Measurements from ENCODE around the gene GRIK3.
"Not testable (repeated sequence)": the region's sequence is repeated elsewhere in the genome, so short reads cannot be mapped to it uniquely, and the experiment has no call there.

The GRIK3 gene

DNA sequence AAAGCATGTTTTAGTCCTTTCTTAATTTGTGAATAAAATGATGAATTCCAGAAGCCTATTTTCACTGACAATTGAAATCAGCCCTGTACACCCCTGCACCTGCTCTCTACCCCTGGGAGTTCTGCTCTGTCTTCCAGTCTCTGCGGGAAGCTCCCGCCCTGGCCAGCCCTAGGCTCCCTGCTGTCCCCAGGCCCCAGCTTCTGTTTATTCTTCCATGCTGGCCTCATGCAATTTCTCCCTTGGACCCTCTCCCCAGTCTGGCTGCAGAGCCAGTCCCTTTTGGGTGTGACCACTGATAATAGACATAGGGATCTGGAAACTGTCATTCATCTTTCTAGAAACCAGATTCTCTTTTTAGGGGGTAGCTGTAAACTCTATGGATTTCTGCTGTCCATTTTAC lies 258.6 kb downstream of the GRIK3 start:
- Histone ChIP-seq H3K4me3 (ENCODE audit: low read length) (no peak overlapping the region), H3K27me3 (replicated peaks; ENCODE audit: control insufficient read depth, insufficient read depth, low read length) (peaks cover 50% of the 10 kb centered on the region), H3K36me3 (ENCODE audit: control insufficient read depth, insufficient read depth, low read length, severe bottlenecking) (no peaks in the 10 kb centered on the region), H3K4me1 (ENCODE audit: control insufficient read depth, insufficient read depth, low read length) (no peaks in the 10 kb centered on the region), H3K9me3 (ENCODE audit: control insufficient read depth, low read length) (no peaks in the 10 kb centered on the region), H3K9ac (ENCODE audit: low read length) (no peak overlapping the region)
- no peak for DNase-seq (ENCODE audit: low read depth)

DNA sequence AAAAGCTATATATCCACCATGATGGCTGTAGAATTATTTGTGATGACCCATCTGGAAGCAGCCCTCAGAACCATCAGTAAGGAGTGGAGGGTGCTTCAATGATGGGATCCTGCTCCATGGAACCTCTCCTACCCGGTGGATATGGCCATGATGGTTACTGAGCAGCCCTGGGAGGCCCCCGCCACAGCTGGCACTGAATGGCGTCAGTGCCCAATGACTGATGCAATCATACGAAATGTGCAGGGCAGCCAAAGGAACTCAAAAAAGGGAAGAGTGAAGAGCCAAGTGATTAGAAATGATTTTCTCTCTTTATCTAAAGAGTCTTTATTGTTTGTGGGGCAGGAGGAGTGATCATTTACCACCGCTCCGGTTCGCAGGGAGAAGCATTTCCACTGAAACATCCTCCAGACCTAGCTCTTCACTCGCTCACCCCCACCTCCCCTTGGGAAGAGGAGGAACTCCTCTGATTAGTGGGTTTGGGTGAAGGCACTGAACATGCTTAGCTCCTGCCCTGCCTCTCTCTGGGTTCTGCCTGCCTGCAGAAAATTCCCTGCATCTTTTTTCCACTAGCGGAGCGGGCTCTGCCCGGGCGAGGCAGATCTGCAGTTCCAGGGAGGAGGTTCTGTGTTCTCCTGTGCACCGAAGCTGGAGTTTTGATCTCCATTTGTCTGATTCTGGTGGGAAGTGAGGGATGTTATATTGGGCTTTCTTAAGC lies 260.3 kb downstream of the GRIK3 start:
- Histone ChIP-seq H3K4me1 (ENCODE audit: control insufficient read depth, insufficient read depth, low read length) (no peaks in the 10 kb centered on the region), H3K27me3 (replicated peaks; ENCODE audit: control insufficient read depth, insufficient read depth, low read length) (peaks cover 55% of the 10 kb centered on the region), H3K4me3 (ENCODE audit: low read length) (no peak overlapping the region), H3K36me3 (ENCODE audit: control insufficient read depth, insufficient read depth, low read length, severe bottlenecking) (no peaks in the 10 kb centered on the region), H3K9ac (ENCODE audit: low read length) (no peak overlapping the region), H3K9me3 (ENCODE audit: control insufficient read depth, low read length) (no peaks in the 10 kb centered on the region)
- DNase-seq (ENCODE audit: low read depth) = no peak

DNA sequence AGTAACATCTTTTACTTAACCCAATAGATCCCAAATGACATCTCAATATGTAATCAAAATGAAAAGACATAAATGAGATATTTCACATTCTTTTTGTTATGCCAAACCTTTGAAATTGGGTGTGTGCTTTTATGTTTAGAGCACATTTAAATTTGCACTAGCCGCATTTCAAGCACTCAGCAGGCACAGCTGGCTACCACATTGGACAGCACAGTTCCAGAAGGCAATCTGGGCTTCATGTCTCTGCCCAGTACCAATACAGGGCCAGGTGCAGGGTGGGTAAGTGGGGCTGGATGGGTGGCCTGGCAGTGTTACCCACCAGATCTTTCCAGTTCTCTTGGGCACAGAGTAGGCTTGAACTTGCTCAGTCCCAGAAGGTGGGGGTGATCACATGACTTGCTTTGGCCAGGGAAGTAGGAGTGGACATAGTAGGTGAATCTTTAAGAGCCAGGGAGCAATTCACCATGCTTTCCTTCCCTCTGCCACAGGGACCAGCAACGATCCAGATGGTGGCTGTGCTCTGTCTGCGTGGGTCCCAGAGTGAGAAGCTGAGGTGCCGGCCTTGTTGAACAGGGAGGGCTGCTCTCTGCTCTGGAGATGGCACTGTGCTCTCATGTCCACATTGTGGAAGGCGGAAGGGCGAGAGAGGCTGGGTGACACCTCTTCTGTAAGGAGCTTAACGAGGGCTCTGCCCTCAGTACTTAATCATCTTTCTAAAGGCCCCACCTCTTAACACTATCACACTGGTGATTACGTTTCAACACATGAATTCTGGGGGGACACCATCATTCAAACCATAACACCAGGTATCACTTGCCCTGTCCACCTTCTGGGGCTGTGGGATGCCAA lies 261.4 kb downstream of the GRIK3 start:
- Histone ChIP-seq H3K4me3 (ENCODE audit: low read length) (no peak overlapping the region), H3K9me3 (ENCODE audit: control insufficient read depth, low read length) (no peaks in the 10 kb centered on the region), H3K27me3 (replicated peaks; ENCODE audit: control insufficient read depth, insufficient read depth, low read length) (peaks cover 59% of the 10 kb centered on the region), H3K9ac (ENCODE audit: low read length) (no peak overlapping the region), H3K4me1 (ENCODE audit: control insufficient read depth, insufficient read depth, low read length) (no peaks in the 10 kb centered on the region), H3K36me3 (ENCODE audit: control insufficient read depth, insufficient read depth, low read length, severe bottlenecking) (no peaks in the 10 kb centered on the region)
- DNase-seq (ENCODE audit: low read depth) = no peak

DNA sequence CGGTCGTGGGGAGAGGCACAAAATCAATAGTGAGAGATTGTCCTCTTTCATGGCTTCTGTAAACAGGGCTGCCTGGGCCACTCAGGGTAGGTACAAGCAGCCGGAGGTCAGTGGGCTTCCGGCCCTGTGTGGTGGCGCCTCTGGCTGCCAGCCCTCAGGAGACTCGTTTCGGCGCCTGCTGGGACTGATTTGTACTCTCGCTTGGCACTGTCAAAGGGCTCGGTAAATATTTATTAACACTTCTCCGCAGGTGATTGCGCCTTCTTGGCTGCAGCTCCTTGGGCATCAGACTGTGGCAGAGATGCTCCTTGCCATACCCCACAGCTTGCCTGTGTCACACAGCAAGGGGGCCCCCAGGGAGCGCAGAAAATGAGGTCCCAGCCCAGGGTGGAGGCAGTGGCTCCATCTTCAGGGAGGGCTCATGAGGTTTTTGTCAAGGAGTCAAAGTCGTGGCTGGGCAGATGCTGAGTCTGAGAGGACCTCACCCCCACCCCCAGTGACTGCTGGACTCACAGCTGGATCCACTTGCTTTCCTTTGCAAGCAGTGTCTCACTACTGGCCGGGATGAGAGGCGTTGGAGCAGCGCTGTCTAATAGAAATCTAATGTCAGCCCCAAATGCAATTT lies 262.5 kb downstream of the GRIK3 start:
- DNase-seq (ENCODE audit: low read depth) = no peak
- Histone ChIP-seq H3K9me3 (ENCODE audit: control insufficient read depth, low read length) (no peaks in the 10 kb centered on the region), H3K9ac (ENCODE audit: low read length) (no peak overlapping the region), H3K36me3 (ENCODE audit: control insufficient read depth, insufficient read depth, low read length, severe bottlenecking) (no peaks in the 10 kb centered on the region), H3K27me3 (replicated peaks; ENCODE audit: control insufficient read depth, insufficient read depth, low read length) (peaks cover 55% of the 10 kb centered on the region), H3K4me3 (ENCODE audit: low read length) (no peak overlapping the region), H3K4me1 (ENCODE audit: control insufficient read depth, insufficient read depth, low read length) (no peaks in the 10 kb centered on the region)

DNA sequence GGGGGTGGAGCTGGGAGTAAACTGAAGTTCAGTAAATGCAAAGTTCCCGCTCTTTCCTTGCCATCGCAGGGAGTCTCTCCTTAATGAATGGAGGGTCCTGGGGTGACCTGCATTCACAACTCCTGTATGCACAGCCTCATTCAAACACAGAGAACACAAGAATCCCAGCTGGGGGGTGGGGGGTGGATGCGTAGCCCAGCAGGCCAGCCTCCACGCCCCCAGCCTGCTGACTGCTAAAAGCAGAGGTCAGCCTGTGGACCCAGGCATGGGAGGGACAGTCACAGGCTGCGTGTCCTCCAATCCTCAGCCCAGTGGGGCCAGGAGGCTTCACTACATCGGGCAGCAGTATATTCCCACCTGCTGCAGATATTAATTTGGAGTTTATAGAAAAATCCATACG lies 263.1 kb downstream of the GRIK3 start:
- Histone ChIP-seq H3K36me3 (ENCODE audit: control insufficient read depth, insufficient read depth, low read length, severe bottlenecking) (no peaks in the 10 kb centered on the region), H3K9me3 (ENCODE audit: control insufficient read depth, low read length) (no peaks in the 10 kb centered on the region), H3K9ac (ENCODE audit: low read length) (no peak overlapping the region), H3K4me1 (ENCODE audit: control insufficient read depth, insufficient read depth, low read length) (no peaks in the 10 kb centered on the region), H3K27me3 (replicated peaks; ENCODE audit: control insufficient read depth, insufficient read depth, low read length) (peaks cover 50% of the 10 kb centered on the region), H3K4me3 (ENCODE audit: low read length) (no peak overlapping the region)
- DNase-seq (ENCODE audit: low read depth) = no peak

DNA sequence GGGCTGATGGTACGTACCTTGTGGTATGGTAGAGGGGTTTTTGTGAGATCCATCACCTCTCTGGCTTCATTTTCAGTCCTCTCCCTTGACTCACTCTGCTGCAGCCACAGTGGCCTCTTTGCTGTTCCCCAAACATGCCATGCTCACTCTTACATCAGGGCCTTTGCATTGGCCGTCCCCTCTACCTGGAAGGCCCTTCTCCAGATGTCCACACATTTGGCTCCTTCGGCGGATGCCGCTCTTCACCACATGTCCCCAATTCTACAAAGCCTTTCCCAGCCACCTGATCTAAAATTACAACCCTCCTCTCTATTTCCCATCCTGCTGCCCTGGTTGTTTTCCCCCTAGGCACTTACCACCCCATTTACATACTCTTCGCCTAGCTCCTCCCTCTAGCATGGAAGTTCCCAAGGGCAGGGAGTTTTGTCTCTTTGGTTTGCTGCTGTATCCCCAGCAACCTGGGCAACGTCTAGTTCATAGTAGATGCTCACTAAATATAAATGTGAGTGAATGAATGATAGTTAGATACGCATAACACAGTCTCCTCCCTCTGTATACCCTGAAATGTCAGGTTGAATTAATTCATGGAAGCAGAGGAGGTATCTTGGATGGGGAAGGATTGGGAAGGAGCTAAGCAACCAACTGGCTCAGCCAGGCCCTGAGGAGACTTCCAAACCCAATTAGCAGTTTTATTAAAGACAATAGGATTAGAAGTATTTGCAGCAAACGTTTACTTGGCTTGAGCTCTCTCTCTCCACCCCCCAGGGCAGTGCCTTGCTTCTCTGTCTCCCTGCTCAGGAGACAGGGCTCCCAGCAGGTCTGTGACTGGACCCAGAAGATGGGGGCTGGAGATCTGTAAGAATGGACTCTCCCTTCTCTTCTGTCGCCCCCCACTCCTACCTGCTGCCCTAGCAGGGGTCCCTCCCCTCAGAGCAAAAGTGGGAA lies 264.2 kb downstream of the GRIK3 start:
- Histone ChIP-seq H3K9ac (ENCODE audit: low read length) (no peak overlapping the region), H3K27me3 (replicated peaks; ENCODE audit: control insufficient read depth, insufficient read depth, low read length) (peaks cover 40% of the 10 kb centered on the region), H3K4me3 (ENCODE audit: low read length) (no peak overlapping the region), H3K4me1 (ENCODE audit: control insufficient read depth, insufficient read depth, low read length) (no peaks in the 10 kb centered on the region), H3K9me3 (ENCODE audit: control insufficient read depth, low read length) (no peaks in the 10 kb centered on the region), H3K36me3 (ENCODE audit: control insufficient read depth, insufficient read depth, low read length, severe bottlenecking) (no peaks in the 10 kb centered on the region)
- no peak for DNase-seq (ENCODE audit: low read depth)

DNA sequence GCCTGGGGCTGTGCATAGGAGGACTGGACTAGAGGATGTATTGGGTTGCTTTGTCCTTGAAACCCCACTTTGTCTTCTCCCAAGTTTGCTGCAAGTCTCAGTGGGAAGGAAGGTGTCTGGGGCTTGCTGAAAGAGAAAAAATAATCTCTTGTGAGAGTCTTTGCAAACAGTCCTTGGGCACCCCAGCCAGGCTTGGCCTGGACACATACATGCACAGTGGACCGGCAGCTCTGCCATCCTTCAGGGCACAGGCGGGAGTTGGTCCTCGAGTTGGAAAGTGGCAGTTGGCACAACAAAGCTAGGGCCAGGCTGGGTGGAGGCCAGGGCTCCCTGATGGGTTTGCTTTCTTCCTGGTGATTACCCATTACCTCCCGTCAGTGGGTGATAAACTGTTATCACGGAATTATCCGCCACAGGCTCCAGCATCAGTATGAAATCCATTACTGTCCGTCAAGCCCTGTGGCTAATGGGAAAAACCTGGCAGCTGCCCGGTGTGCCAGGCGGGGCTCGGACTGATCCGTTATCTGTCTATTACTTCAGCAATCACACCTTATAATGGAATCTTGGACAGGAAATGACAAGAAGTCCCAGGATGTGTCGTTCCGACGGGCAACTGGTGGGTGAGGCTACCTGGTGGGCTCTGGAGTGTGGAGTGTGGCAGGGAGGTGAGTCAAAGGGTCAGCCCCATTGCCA lies 265.7 kb downstream of the GRIK3 start:
- Histone ChIP-seq H3K9ac (ENCODE audit: low read length) (no peak overlapping the region), H3K4me1 (ENCODE audit: control insufficient read depth, insufficient read depth, low read length) (no peaks in the 10 kb centered on the region), H3K27me3 (replicated peaks; ENCODE audit: control insufficient read depth, insufficient read depth, low read length) (peaks cover 25% of the 10 kb centered on the region), H3K4me3 (ENCODE audit: low read length) (no peak overlapping the region), H3K36me3 (ENCODE audit: control insufficient read depth, insufficient read depth, low read length, severe bottlenecking) (no peaks in the 10 kb centered on the region), H3K9me3 (ENCODE audit: control insufficient read depth, low read length) (no peaks in the 10 kb centered on the region)
- DNase-seq (ENCODE audit: low read depth) = no peak

DNA sequence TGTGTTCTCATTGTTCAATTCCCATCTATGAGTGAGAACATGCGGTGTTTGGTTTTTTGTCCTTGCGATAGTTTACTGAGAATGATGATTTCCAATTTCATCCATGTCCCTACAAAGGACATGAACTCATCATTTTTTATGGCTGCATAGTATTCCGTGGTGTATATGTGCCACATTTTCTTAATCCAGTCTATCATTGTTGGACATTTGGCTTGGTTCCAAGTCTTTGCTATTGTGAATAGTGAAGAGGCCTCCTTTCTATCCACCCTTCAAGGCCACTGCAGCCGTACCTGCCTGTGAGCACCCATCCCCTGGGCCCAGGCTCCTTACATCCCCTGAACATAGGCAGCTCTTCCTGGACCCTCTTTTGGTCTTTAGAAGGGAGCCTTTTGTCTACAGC lies 266.9 kb downstream of the GRIK3 start:
- not testable (repeated sequence) for H3K4me1 ChIP-seq (ENCODE audit: control insufficient read depth, insufficient read depth, low read length); H3K9me3 ChIP-seq (ENCODE audit: control insufficient read depth, low read length)
- peaks cover 20% of the 10 kb centered on the region for H3K27me3 ChIP-seq (replicated peaks; ENCODE audit: control insufficient read depth, insufficient read depth, low read length)

DNA sequence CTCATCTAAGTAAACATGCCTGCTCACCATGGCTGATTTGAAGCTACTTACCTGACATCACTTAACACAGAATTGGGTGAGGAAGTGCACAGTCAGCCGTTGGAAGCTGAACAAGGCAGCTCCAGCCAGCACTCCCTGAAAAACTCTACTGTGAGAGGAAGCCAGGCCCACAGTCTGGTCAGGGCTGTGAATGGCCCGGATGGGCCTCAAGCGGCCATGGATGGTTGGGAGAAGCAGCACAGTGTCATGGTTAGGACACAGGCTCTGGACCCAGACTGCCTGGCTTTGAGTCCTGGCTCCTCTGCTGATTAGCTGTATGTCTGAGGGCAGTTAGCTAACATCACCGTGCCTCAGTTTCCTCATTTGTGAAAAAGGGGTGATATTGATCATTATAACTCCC lies 267.8 kb downstream of the GRIK3 start:
- Histone ChIP-seq H3K9me3 (ENCODE audit: control insufficient read depth, low read length) (no peaks in the 10 kb centered on the region), H3K4me1 (ENCODE audit: control insufficient read depth, insufficient read depth, low read length) (no peaks in the 10 kb centered on the region), H3K36me3 (ENCODE audit: control insufficient read depth, insufficient read depth, low read length, severe bottlenecking) (no peaks in the 10 kb centered on the region), H3K4me3 (ENCODE audit: low read length) (no peak overlapping the region), H3K9ac (ENCODE audit: low read length) (no peak overlapping the region), H3K27me3 (replicated peaks; ENCODE audit: control insufficient read depth, insufficient read depth, low read length) (peaks cover 17% of the 10 kb centered on the region)
- no peak for DNase-seq (ENCODE audit: low read depth)

More for the DNA sequence above, 266.9 kb downstream of the GRIK3 start:
- not testable (repeated sequence) for H3K36me3 ChIP-seq (ENCODE audit: control insufficient read depth, insufficient read depth, low read length, severe bottlenecking); DNase-seq (ENCODE audit: low read depth); H3K4me3 ChIP-seq (ENCODE audit: low read length); H3K9ac ChIP-seq (ENCODE audit: low read length)

DNA sequence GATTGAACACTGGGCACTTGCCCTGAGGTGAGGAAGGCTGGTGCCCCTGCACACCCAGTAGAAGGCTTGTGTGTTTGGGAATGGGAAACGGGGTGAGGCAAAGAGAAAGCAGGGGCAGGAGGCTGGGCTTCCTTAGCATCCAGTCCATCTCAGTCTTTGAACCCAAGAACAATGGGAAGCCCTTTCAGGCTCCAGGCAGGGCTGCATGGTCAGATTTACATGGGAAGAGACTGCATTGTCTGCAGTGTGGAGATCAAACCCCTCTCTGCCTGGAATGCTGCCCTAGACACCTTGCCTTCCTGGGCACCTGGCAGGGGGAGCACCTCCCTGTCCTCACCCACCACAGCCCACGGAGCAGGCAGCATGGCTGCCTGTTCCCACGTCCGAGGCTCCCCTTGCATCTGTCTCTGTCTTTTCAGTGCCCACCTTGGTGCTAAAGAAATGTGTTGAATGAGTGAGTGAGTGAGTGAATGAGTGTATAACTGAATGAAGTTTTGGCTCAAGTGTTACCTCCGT lies 268.5 kb downstream of the GRIK3 start:
- DNase-seq (ENCODE audit: low read depth) = no peak
- no peaks in the 10 kb centered on the region for H3K4me1 ChIP-seq (ENCODE audit: control insufficient read depth, insufficient read depth, low read length)
- no peak overlapping the region for H3K4me3 ChIP-seq (ENCODE audit: low read length)
- no peaks in the 10 kb centered on the region for H3K36me3 ChIP-seq (ENCODE audit: control insufficient read depth, insufficient read depth, low read length, severe bottlenecking)
- H3K27me3 ChIP-seq (replicated peaks; ENCODE audit: control insufficient read depth, insufficient read depth, low read length) = peaks cover 17% of the 10 kb centered on the region
- H3K9me3 ChIP-seq (ENCODE audit: control insufficient read depth, low read length) = no peaks in the 10 kb centered on the region
- no peak overlapping the region for H3K9ac ChIP-seq (ENCODE audit: low read length)

Data from adipocyte (in vitro differentiated cells).